GM21576 (cell line): ENCODE results near the gene RAD9B.
"Not testable (repeated sequence)": the region's sequence is repeated elsewhere in the genome, so short reads cannot be mapped to it uniquely, and the experiment has no call there.

ENCODE experiments used
- ATAC-seq: cut with Tn5 transposase; IDR thresholded peaks from one replicate; pipeline ENCODE4 v1.9.1; 2021; ENCODE audit warnings: mild to moderate bottlenecking, moderate library complexity; ENCODE audit not compliant: unreplicated experiment

RAD9B gene

DNA sequence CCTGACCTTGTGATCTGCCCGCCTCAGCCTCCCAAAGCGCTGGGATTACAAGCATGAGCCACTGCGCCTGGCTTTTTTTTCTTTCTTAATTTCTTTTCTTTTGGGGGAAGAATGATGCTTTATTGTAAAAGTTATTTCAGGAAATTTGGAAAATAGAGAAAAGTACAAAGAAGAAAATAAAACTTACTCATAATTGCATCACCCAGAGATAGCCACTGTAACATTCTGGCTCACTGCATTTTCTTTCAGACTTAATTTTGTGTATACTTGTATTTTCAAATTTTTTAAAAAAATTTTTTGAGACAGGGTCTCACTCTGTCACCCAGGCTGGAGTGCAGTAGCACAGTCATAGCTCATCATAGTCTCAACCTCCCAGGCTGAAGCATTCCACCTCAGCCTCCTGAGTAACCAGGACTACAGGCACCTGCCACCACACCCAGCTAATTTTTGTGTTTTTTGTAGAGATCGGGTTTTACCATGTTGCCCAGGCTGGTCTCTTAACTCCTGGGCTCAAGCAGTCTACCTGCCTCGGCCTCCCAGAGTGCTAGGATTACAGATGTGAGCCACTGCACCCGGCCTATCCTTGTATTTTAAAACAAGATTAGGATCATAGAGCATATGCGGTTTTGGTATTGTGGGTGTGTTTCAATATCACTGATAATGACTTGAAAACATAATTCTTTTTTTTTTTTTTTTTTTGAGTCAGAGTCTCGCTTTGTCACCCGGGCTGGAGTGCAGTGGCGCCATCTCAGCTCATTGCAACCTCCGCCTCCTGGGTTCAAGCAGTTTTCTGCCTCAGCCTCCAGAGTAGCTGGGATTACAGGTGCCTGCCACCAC, 19.0 kb downstream of the RAD9B start:
- not testable (repeated sequence) for ATAC-seq

DNA sequence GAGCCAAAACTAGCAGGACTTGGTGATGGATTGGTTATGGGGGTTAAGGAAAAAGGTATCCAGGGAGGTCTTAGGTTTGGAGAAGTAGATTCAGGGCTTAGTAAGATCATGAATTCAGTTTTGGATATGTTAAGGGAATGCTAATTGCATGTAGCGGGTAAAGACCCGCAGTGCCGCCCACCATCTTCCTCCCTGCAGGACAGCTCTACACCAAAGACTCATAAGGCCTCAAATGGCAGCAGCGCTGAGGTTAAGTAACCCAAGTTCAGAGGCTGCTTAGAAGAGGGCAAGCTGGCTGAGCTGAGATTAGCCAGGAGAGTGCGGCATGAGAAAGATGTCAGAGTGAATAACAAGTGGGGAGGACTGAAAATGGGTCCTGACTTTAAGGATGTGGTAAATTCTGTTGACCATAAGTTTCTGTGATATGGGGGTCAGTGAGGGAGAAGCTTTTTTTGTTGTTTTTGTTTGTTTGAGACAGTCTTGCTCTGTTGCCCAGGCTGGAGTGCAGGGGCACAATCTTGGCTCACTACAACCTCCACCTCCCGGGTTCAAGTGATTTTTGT, 26.2 kb downstream of the RAD9B start:
- no peak for ATAC-seq

DNA sequence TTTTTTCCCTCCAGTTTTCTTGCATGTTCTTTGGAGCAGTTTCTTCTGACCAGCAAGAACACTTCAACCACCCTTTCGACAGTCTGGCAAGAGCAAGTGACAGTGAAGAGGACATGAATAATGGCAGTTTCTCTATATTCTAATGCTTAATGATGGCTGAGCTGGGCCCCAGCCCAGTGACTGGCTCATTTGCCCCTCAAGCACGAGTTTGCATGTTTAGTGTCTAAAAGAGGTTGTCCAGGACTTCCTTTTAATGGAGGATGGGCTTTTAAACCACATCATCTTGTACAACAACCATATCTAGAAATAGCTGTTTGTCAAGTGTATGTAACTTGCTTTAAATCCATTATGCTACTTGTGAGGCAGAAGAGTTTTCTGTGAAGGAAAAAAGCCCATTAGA, 28.4 kb downstream of the RAD9B start:
- ATAC-seq = no peak

DNA sequence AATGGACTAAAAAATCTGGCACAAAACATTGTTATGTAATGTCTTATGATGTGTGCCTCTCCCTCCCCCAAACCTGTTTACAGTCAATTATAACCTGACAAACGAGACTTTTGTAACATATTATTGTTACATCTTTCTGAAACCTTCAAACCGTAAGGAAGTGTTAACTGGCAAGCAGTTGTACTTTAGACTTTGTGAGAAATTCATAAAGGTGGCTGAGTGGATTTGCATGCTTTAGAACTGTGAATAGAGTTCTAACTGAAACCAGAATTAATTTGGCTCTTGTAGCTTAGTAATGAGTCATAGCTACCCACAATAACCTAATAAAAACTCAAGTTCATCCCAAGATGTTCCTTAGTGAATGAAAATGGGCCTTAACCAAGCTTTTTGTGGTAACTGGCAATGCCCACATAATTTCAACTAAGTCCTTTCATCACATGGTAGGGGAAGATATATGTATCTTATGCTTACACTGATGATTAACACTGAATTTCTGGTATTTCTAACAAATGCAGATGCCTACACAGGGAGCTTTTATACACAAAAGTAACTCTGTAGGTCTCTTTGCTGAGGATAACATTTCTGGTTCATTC, 29.7 kb downstream of the RAD9B start:
- ATAC-seq = peak; percentile 73

DNA sequence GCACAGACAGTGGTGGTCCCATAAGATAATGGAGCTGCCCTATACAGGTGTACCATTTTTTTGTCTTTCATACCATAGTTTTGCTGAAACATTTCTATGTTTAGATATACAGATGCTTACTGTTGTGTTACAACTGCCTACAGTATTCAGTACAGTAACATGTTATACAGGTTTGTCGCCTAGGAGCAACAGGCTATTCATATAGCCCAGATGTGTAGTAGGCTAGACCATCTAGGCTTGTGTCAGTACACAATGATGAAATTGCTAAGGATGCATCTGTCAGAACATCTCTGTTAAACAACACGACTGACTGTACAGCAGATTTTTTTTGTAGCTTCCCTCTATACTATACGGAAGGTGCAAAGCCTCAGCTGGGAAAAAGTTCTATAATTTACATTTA, 30.5 kb downstream of the RAD9B start:
- ATAC-seq = no peak

DNA sequence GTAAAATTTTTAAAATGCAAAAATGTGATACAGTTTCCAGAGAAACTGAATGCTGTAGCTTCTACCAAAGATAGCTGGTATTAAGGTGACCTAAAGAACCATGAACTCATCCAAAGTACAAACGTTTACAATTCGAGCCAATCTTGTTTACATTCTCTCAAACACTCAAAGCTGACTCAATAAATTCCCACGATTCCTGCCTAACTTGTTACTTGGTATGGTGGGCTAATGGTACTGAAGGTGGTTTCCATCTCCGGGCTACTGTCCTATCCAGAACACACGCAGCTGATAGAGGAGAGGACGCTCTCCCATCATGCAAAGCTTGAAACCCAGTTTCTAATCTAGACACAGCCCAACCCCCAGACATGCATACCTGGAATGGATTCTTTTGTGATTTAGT, 31.5 kb downstream of the RAD9B start:
- no peak for ATAC-seq

DNA sequence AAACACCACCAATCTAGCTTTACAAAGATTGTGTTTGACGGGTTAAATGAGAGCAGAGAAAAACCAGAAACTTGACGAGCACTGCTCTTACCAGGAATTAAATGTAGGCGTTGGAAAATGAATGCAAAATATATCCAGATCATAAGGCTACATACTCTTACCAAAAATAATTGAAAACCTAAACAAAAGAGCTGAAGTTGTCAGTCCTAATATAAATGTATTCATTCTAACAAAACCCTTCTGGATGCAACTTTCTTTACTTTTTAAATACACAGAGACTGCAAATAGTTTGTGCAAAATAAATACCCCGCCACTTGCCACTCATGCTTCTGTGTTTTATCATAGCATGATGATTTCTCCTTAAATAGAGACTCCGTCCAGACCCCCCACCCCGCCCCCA, 32.7 kb downstream of the RAD9B start:
- no peak for ATAC-seq

DNA sequence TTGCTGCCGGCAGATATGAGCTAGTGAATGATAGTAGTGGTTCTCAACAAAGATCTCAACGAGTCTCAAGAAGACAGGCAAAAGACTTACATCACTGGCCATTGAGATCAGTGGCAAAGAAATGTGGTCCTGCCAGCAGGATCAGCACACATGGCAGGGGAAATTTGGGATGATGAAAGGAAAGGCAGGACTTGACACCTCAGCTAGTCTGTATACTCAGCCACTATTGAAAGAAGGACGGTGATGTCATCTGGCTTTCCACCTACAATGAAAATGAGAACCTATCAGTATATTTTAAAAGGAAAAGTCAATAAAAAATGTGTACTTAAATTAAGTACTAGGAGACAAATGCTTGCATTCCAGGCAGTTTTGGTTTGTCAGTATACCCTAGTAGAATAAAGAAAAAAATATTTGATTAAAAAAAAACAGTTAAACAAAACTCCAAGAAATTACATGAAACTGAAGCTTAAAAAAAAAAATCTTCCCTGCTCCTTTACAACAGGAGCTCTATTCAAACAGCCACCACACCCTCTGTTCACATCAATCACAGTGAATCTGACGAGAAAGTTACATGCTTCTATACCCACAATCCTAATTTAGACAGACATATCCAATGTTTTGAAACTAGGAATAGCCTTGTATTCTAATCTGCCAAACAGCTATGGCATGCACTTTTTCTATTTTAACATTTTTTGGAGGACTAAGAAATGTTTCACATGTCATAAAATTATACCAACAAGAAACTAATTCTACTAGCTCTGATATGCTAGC, 34.9 kb downstream of the RAD9B start:
- ATAC-seq = no peak

DNA sequence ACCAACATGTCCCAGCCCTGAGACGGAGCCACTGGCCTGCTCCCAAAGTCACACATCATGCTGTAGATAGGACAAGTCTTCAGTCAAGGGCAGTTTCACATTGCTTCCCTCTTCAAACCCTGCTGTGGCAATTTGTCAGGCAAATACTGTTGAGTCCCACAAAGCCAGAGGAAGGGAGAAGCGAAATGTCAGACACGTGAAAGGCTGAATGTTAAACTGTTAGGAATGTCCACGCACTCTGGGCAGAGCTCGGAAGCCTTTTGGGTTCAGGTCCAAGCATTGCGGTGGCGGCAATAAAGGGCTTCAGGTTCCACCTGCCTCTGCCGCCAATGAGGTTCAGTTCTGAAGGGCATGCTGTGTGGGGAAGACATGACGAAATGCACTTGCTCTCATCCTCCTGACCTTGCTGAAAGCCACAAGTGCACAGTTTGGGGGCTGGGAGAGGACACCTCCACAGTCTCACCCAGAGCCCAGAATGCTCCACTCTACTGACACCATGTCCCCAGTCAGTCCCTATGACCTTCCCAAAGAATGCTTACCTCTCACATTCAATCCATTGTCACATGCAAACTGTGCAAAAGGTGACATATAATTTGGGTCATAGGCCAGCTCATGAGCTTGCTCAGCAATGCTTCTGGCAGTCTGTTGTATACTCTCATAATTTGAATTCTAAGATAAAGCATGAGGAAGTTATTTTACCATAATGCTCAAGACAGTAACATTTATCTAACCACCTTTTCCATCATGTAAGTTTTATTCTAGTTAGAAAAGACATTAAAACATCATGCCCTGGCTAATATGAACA, 35.7 kb downstream of the RAD9B start:
- no peak for ATAC-seq

DNA sequence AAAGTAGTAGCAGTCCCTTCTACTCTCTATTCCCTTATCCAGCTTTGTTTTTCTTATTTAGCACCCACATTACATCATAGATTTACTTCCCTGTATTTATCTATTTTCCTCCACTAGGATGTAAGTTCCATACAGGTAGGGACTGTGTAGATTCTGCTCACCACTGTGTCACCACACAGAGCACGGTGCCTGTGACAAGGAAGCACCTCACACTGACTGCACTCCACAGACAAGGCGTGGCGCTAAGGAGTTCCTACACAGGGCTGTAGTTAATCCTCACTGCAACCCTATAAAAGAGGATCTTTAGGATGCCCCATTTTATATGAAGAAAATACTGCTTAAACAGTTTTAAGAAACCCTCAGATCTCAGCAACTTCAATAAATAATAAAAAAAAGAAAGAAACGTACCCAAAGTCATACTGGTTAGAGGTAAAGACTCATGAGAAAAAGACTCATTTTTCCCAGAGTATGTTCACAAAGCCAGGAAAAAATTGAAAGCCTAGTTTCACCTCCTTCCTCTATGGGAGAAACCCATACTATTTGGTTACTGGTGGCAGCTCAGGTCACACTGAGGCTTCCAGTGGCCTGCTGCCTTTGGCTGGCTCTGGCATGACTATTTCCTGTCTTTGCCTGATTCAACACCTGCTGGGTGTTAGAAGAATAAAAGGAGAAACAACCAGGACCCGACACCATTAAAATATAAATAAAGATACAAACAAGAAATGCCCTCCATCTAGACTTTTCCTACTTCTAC, 36.9 kb downstream of the RAD9B start:
- no peak for ATAC-seq

DNA sequence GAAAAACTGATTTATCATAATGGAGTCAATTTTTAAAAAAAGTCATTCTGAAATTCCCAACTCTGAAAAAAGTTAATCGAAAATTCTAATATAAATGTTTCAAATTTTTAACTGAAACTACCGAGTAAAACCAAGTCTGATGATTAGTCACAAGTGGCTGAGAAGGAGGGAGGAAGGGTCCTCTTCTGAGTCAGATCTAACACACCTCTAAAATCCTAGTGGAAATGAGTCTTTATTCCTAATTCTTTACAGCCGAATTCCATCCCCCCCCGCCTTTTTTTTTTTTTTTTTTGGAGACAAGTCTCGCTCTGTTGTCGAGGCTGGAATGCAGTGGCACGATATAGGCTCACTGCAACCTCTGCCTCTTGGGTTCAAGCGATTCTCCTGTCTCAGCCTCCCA, 37.9 kb downstream of the RAD9B start:
- no peak for ATAC-seq

DNA sequence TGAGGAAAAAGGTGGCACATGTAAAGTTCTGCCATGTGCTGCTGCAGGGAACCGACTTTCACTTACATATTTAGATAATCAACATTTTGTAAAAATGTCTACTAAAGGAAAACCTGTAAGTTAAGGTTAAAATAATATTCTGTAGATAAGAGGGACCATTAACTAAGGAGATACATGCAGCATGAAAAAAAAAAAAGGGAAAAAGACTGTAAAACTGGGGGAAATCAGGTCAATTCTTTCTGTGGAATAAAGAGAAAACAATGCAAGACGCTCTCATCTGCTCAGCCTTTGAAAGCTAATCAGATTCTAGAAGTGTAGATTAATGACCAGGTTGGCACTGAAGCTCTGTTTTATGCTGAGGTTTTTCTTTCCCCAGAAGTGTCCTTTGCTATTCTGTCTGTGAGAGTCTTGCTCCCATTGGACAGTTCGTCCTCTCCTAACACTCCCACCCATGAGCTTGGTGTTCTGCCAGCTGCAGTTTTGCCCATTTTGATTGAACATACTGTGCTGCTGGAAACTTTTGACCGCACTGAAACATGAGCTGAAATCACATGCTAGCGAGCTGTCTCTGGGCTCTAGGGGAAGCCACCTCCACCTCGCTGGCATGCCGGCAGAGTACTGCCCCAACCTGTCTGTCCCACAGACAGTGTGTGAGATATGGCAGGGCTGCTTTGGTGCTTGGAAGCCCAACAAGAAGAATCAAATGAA, 41.3 kb downstream of the RAD9B start:
- ATAC-seq = no peak

DNA sequence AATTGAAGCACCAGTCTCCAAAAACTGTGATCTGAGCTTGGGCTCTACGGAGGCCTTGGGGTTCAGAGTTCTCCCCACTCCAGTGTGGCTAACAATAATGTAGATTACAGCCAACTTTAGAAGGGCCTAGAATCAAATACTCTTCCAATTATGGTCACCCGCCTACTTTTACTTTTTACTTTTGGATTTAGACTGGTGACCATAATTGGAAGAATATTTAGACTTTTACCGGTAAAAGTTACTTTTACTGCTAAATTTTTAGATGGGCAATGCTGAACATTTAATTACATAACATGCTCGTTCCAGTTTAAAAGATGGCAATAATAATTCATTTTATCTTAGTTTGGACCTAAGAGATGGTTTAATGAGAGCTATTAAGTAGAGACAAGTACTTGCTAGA, 41.8 kb downstream of the RAD9B start:
- no peak for ATAC-seq

DNA sequence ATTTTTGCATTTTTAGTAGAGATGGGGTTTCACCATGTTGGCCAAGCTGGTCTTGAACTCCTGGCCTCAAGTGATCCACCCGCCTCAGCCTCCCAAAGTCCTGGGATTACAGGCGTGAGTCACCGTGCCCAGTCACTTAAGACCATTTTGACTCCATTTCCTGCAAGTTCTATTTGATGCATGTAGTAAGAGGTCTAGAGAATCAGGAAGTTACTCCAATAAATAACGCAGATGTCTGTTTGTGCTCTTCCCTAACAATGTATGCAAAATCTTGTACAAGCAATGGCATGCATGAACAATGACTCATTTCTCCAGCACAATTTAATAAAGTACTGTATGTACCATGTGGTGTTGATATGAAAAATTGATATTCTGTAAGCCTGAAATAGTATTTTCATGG, 43.1 kb downstream of the RAD9B start:
- not testable (repeated sequence) for ATAC-seq

DNA sequence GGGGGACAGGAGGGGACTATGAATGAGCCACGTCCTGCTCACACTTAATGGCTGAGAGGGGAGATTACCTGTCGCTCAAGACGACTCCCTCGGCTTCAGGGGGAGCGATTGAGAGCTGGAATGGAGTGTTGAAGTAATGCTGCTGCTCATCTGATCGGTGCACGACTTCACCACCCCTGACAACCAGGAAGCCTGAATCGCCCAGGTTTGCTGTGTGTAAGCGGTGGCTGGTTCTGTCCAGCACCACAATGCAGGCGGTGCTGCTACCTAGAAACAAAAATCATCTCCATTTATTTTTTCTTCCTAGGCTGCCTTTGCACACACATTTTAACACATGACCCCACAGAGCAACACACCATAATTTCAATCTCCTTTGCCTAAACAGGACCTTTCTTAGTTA, 43.7 kb downstream of the RAD9B start:
- no peak for ATAC-seq

DNA sequence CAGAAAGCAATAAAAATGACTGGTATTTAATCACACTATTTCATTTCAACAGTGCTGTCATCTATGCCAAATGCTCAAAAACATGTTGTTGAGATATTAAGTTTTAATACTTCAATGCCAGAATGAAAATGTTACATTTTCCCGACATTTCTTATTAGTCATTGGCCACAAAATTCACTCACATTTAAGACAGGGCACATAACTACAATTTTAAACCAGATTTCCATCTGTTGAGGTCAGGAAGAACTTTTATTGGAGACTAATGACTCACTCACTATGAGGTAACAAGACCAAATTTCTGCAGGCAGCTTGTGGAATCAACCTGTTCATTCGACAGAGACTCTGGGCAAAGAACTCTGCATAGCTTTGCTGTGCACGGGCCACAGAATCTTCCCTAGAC, 44.2 kb downstream of the RAD9B start:
- ATAC-seq = no peak

DNA sequence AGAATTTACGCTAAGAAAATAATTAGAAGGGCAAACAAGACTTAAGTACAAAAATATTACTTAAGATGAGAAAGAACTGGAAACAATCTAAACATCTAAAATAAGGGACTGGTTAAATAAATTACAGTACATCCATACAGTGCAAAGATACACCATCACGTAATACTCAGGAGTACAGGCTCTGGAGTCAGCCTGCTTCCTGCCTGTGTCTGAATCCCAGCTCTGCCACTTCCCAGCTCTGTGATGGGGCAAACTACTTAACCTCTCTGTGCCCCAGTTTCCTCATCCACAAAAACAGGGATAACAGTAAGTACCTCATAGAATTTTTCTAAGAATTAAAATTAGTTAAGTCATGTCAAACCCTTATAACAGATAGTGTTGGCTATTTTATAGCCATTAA, 45.0 kb downstream of the RAD9B start:
- ATAC-seq = no peak

DNA sequence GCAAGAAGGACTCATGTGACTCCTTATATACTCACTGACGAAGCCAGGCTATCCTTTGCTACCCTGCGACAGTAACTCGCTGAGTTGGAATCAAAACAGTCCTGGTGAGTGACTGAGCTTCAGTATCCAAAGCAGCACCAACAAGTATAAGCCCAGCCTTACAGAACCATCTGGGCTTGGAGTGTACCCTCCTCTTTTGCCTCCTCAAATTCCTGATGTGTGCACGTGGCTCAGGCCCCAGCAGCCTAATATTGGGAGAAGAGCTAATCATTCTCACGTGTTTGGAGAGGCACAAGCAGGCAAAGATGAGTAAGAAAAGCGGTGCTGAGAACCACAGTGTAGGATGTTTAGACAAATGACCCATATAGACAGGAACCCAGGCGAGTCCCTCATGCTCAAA, 46.5 kb downstream of the RAD9B start:
- ATAC-seq = no peak

DNA sequence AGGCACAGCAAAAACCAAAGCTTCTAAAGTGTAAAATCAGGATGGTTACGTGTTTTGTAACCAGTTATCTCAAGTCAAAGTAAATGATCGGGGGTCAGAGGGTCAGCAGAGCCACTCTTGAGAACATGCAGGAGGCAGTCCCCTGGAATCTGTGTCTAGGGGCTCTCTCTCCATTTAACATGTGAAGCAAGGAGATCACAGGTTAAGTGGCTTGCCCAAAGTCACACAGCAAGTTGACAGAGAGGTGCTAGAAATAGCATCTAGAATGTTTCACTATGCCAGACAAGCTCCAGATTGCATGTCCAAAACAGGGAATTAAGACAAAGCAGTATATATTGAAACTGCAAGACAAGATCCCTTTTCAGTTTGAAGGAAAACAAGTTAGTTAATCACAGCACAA, 47.6 kb downstream of the RAD9B start:
- ATAC-seq = no peak

DNA sequence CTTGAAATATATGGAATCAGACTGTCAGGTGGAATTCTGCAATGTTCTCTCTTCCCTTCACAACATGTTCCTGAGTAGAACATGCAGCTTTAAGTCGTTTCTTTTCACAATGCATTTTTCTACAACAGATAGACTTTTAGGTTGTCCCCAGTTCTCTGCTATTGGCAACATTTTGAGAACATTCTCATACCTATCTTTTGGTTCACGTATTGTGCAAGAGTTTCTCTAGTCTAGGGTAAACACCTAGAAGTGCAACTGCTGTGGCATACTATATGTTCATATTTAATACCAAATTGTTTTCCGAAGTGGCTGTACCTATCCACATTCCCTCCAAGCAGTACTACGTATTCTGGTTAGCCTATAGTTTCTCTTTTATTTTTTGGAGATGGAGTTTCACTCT, 48.9 kb downstream of the RAD9B start:
- no peak for ATAC-seq
